ENCODE measurements around the gene MARCHF10. TPM values are rescaled to one million over a fixed set of nuclear protein-coding genes. Genes with fewer than 3 reads are reported as not detected.

The MARCHF10 gene
- total RNA-seq, 1 experiment from 2014 or later = not detected

GRCh38 chr17:62775876-62776275 lies 32.2 kb downstream of the MARCHF10 start:
- Histone ChIP-seq H3K79me2 (ENCODE audit: low read length) (no peaks in the 10 kb centered on the region), H3K9me2 (replicated peaks; ENCODE audit: low read length) (no peaks in the 10 kb centered on the region), H3K4me1 (ENCODE audit: insufficient read depth, low read length) (peaks cover 32% of the 10 kb centered on the region), H3K9ac (ENCODE audit: low read length) (no peak overlapping the region), H2AFZ (ENCODE audit: low read length) (no peak overlapping the region), H3K27ac (ENCODE audit: low read length) (no peak overlapping the region), H3K9me3 (ENCODE audit: low read length) (no peaks in the 10 kb centered on the region), H4K20me1 (ENCODE audit: low read length) (no peaks in the 10 kb centered on the region), H3K4me3 (ENCODE audit: low read length) (no peak overlapping the region), H3K27me3 (ENCODE audit: low read length) (no peaks in the 10 kb centered on the region), H3K36me3 (ENCODE audit: low read depth, low read length) (no peaks in the 10 kb centered on the region), H3K4me2 (ENCODE audit: low read length) (no peak overlapping the region), H3F3A (ENCODE audit: low read length, unreplicated experiment) (peaks cover 4% of the 10 kb centered on the region)
- ChIA-PET POLR2A (ENCODE audit: unreplicated experiment) (no interaction called here), CTCF (no interaction called here)
- BruUV-seq (replicated peaks) = no TSS peak
- DNase-seq (no peak), ATAC-seq (no peak)
- TF ChIP-seq CTCF (conservative IDR thresholded peaks at IDR 0.05; ENCODE audit: low read depth, low read length) (no peak), EZH2 (IDR thresholded peaks at IDR 0.05; ENCODE audit: low read length, unreplicated experiment) (no peak), EZH2phosphoT487 (IDR thresholded peaks at IDR 0.05; ENCODE audit: borderline replicate concordance, low read length) (no peak)
- intact Hi-C loops (cut with micrococcal nuclease) = no loop called here

- Histone ChIP-seq H2AFZ (ENCODE audit: low read length) (no peak overlapping the region), H3F3A (ENCODE audit: low read length, unreplicated experiment) (peaks cover 4% of the 10 kb centered on the region), H3K9me2 (replicated peaks; ENCODE audit: low read length) (no peaks in the 10 kb centered on the region), H3K9me3 (ENCODE audit: low read length) (no peaks in the 10 kb centered on the region), H3K9ac (ENCODE audit: low read length) (no peak overlapping the region), H3K79me2 (ENCODE audit: low read length) (no peaks in the 10 kb centered on the region), H3K4me2 (ENCODE audit: low read length) (no peak overlapping the region), H4K20me1 (ENCODE audit: low read length) (no peaks in the 10 kb centered on the region), H3K27me3 (ENCODE audit: low read length) (no peaks in the 10 kb centered on the region), H3K4me3 (ENCODE audit: low read length) (no peak overlapping the region), H3K27ac (ENCODE audit: low read length) (no peak overlapping the region), H3K4me1 (ENCODE audit: insufficient read depth, low read length) (peaks cover 17% of the 10 kb centered on the region), H3K36me3 (ENCODE audit: low read depth, low read length) (no peaks in the 10 kb centered on the region)
- intact Hi-C loops (cut with micrococcal nuclease) = no loop called here
- TF ChIP-seq CTCF (conservative IDR thresholded peaks at IDR 0.05; ENCODE audit: low read depth, low read length) (no peak), EZH2 (IDR thresholded peaks at IDR 0.05; ENCODE audit: low read length, unreplicated experiment) (no peak), EZH2phosphoT487 (IDR thresholded peaks at IDR 0.05; ENCODE audit: borderline replicate concordance, low read length) (no peak)
- no peak for DNase-seq
- CTCF ChIA-PET = no interaction called here
- BruUV-seq (replicated peaks) = no TSS peak
- POLR2A ChIA-PET (ENCODE audit: unreplicated experiment) = no interaction called here
- no peak for ATAC-seq
These were observed 33.8 kb downstream of the MARCHF10 start for GRCh38 chr17:62774338-62774737.

- no peak for TF ChIP-seq EZH2 (IDR thresholded peaks at IDR 0.05; ENCODE audit: low read length, unreplicated experiment)
- no peak for TF ChIP-seq CTCF (conservative IDR thresholded peaks at IDR 0.05; ENCODE audit: low read depth, low read length)
- TF ChIP-seq EZH2phosphoT487 (IDR thresholded peaks at IDR 0.05; ENCODE audit: borderline replicate concordance, low read length) = no peak
- no peak overlapping the region for H3K27ac ChIP-seq (ENCODE audit: low read length)
- ATAC-seq = no peak
- H3K4me1 ChIP-seq (ENCODE audit: insufficient read depth, low read length) = no peaks in the 10 kb centered on the region
- no peak overlapping the region for H3K4me2 ChIP-seq (ENCODE audit: low read length)
- no peaks in the 10 kb centered on the region for H3K9me2 ChIP-seq (replicated peaks; ENCODE audit: low read length)
- H3F3A ChIP-seq (ENCODE audit: low read length, unreplicated experiment) = no peaks in the 10 kb centered on the region
- no TSS peak for BruUV-seq (replicated peaks)
- no peaks in the 10 kb centered on the region for H3K36me3 ChIP-seq (ENCODE audit: low read depth, low read length)
- H3K27me3 ChIP-seq (ENCODE audit: low read length) = no peaks in the 10 kb centered on the region
- H3K9me3 ChIP-seq (ENCODE audit: low read length) = no peaks in the 10 kb centered on the region
- intact Hi-C loops (cut with micrococcal nuclease) = no loop called here
- H3K79me2 ChIP-seq (ENCODE audit: low read length) = no peaks in the 10 kb centered on the region
- DNase-seq = no peak
- no peak overlapping the region for H2AFZ ChIP-seq (ENCODE audit: low read length)
- H3K9ac ChIP-seq (ENCODE audit: low read length) = no peak overlapping the region
- ChIA-PET POLR2A (ENCODE audit: unreplicated experiment) (no interaction called here), CTCF (no interaction called here)
- no peak overlapping the region for H3K4me3 ChIP-seq (ENCODE audit: low read length)
- no peaks in the 10 kb centered on the region for H4K20me1 ChIP-seq (ENCODE audit: low read length)
These were observed 40.1 kb downstream of the MARCHF10 start for GRCh38 chr17:62767997-62768396.

All from PC-3 (cell line).